GM21529 (cell line): Measurements from ENCODE around the gene TRIM17.

Experiments
- ATAC-seq: cut with Tn5 transposase; IDR thresholded peaks from one replicate; pipeline ENCODE4 v1.9.1; 2021; ENCODE audit not compliant: unreplicated experiment

Gene TRIM17

GRCh38 chr1:228370439-228370940 is 46.2 kb downstream of the TRIM17 start:
- no peak for ATAC-seq

GRCh38 chr1:228369608-228370438 is 46.8 kb downstream of the TRIM17 start:
- no peak for ATAC-seq

- no peak for ATAC-seq
Observed at GRCh38 chr1:228368801-228369607, 47.7 kb downstream of the TRIM17 start.

GRCh38 chr1:228367798-228368791 is 48.6 kb downstream of the TRIM17 start:
- ATAC-seq = peak; percentile 52

- no peak for ATAC-seq
Observed at GRCh38 chr1:228366866-228367741, 49.6 kb downstream of the TRIM17 start.

- ATAC-seq = no peak
Observed at GRCh38 chr1:228366062-228366865, 50.4 kb downstream of the TRIM17 start.

- no peak for ATAC-seq
Observed at GRCh38 chr1:228365271-228366061, 51.2 kb downstream of the TRIM17 start.

- ATAC-seq = no peak
Observed at GRCh38 chr1:228364706-228365213, 51.9 kb downstream of the TRIM17 start.

- ATAC-seq = no peak
Observed at GRCh38 chr1:228364068-228364705, 52.5 kb downstream of the TRIM17 start.

- ATAC-seq = no peak
Observed at GRCh38 chr1:228363686-228364067, 53.0 kb downstream of the TRIM17 start.

GRCh38 chr1:228362884-228363450 is 53.7 kb downstream of the TRIM17 start:
- no peak for ATAC-seq

- no peak for ATAC-seq
Observed at GRCh38 chr1:228362141-228362883, 54.3 kb downstream of the TRIM17 start.

GRCh38 chr1:228361314-228362140 is 55.1 kb downstream of the TRIM17 start:
- ATAC-seq = no peak

- no peak for ATAC-seq
Observed at GRCh38 chr1:228360533-228361313, 55.9 kb downstream of the TRIM17 start.
